WTC11 (cell line): Measurements from ENCODE around the gene SPRED2. TPM values are rescaled to one million over a fixed set of nuclear protein-coding genes. Genes with fewer than 3 reads are reported as not detected.

Source experiments
- ATAC-seq: fragments of 200-7000 bp; cut with Tn5 transposase; 2 replicates; pipeline ENCODE4 v1.10.0; 2021; ENCODE audit warnings: mild to moderate bottlenecking, moderate library complexity
- CTCF ChIA-PET: fragments of 300-600 bp; sonication (Branson Sonifier 250); formaldehyde crosslinking; loops from one replicate; lab custom pipeline; 2021; ENCODE audit warnings: antibody characterized with exemption; lab: Charles Lee
- POLR2A ChIA-PET: fragments of 350-600 bp; sonication (Branson Sonifier 250); formaldehyde crosslinking; loops from one replicate; lab custom pipeline; 2021; ENCODE audit warnings: antibody characterized with exemption; lab: Charles Lee
- DNase-seq: peaks from one replicate; pipeline ENCODE4 v3.0.0; 2021; ENCODE audit warnings: low spot score
- H3K27ac Mint-ChIP-seq: 2 replicates; pipeline ENCODE4 v1.8.0; 2021; ENCODE audit warnings: mixed read lengths
- H3K27me3 Mint-ChIP-seq: 2 replicates; pipeline ENCODE4 v1.8.0; 2021; ENCODE audit warnings: low read depth, mild to moderate bottlenecking, moderate library complexity, mixed read lengths
- H3K36me3 Mint-ChIP-seq: 2 replicates; pipeline ENCODE4 v1.8.0; 2021; ENCODE audit warnings: mixed read lengths
- H3K4me1 Mint-ChIP-seq: 2 replicates; pipeline ENCODE4 v1.8.0; 2022; ENCODE audit warnings: mixed read lengths
- H3K4me3 Mint-ChIP-seq: 2 replicates; pipeline ENCODE4 v1.8.0; 2021; ENCODE audit warnings: mild to moderate bottlenecking, moderate library complexity, mixed read lengths
- H3K9me3 Mint-ChIP-seq: 2 replicates; pipeline ENCODE4 v1.8.0; 2021; ENCODE audit warnings: mixed read lengths
- AFF4 ChIP-seq: sonication (generic); formaldehyde crosslinking; IDR thresholded peaks from 2 replicates; pipeline ENCODE4 v1.8.1; 2023; ENCODE audit warnings: mild to moderate bottlenecking, missing genetic modification reagents, borderline replicate concordance
- ATF2 ChIP-seq: sonication (generic); formaldehyde crosslinking; IDR thresholded peaks from 2 replicates; pipeline ENCODE4 v1.8.1; 2022; ENCODE audit warnings: low read depth, missing genetic modification reagents, borderline replicate concordance
- ATF3 ChIP-seq: sonication (generic); formaldehyde crosslinking; conservative IDR thresholded peaks from 2 replicates; pipeline ENCODE4 v1.8.1; 2022; ENCODE audit warnings: mild to moderate bottlenecking, missing genetic modification reagents
- CTCF ChIP-seq: fragments of 200-600 bp; IDR thresholded peaks from 2 replicates; pipeline ENCODE4 v1.8.0; 2022; ENCODE audit warnings: antibody characterized with exemption
- EMX1 ChIP-seq: fragments of 250-450 bp; sonication (Bioruptor Pico); IDR thresholded peaks from 2 replicates; pipeline ENCODE4 v1.8.0; 2021; ENCODE audit warnings: mild to moderate bottlenecking
- ESRRA ChIP-seq: sonication (generic); formaldehyde crosslinking; IDR thresholded peaks from 2 replicates; pipeline ENCODE4 v1.8.1; 2022; ENCODE audit warnings: mild to moderate bottlenecking, missing genetic modification reagents, borderline replicate concordance
- ETV6 ChIP-seq: sonication (generic); formaldehyde crosslinking; IDR thresholded peaks from 2 replicates; pipeline ENCODE4 v1.8.1; 2022; ENCODE audit warnings: mild to moderate bottlenecking, missing genetic modification reagents
- FOXJ3 ChIP-seq: sonication (generic); formaldehyde crosslinking; IDR thresholded peaks from 2 replicates; pipeline ENCODE4 v1.9.0; 2021; ENCODE audit warnings: missing genetic modification reagents, mild to moderate bottlenecking, borderline replicate concordance
- FOXP4 ChIP-seq: sonication (generic); formaldehyde crosslinking; IDR thresholded peaks from 2 replicates; pipeline ENCODE4 v1.8.0; 2022; ENCODE audit warnings: mild to moderate bottlenecking, missing genetic modification reagents
- HMGA2 ChIP-seq: fragments of 250-450 bp; sonication (Bioruptor Pico); IDR thresholded peaks from 2 replicates; pipeline ENCODE4 v1.4.0; 2021; ENCODE audit warnings: mild to moderate bottlenecking, moderate library complexity
- MXD4 ChIP-seq: fragments of 250-450 bp; sonication (Bioruptor Pico); IDR thresholded peaks from 2 replicates; pipeline ENCODE4 v1.8.0; 2021; ENCODE audit warnings: mild to moderate bottlenecking, moderate library complexity, borderline replicate concordance
- NFE2L1 ChIP-seq: sonication (generic); formaldehyde crosslinking; IDR thresholded peaks from 2 replicates; pipeline ENCODE4 v1.8.1; 2023; ENCODE audit warnings: missing genetic modification reagents
- NR2C2 ChIP-seq: sonication (generic); formaldehyde crosslinking; IDR thresholded peaks from 2 replicates; pipeline ENCODE4 v1.8.0; 2022; ENCODE audit warnings: mild to moderate bottlenecking, missing genetic modification reagents
- PRDM15 ChIP-seq: sonication (generic); formaldehyde crosslinking; IDR thresholded peaks from 2 replicates; pipeline ENCODE4 v1.8.0; 2022; ENCODE audit warnings: missing genetic modification reagents
- TEAD4 ChIP-seq: sonication (generic); formaldehyde crosslinking; IDR thresholded peaks from 2 replicates; pipeline ENCODE4 v1.8.0; 2022; ENCODE audit warnings: mild to moderate bottlenecking, missing genetic modification reagents
- TP53 ChIP-seq: sonication (generic); formaldehyde crosslinking; IDR thresholded peaks from 2 replicates; pipeline ENCODE4 v1.8.1; 2023; ENCODE audit warnings: mild to moderate bottlenecking, missing genetic modification reagents
- ZBTB21 ChIP-seq: sonication (generic); formaldehyde crosslinking; IDR thresholded peaks from 2 replicates; pipeline ENCODE4 v1.8.1; 2023; ENCODE audit warnings: mild to moderate bottlenecking, missing genetic modification reagents, borderline replicate concordance
- ZNF138 ChIP-seq: sonication (generic); formaldehyde crosslinking; conservative IDR thresholded peaks from 2 replicates; pipeline ENCODE4 v1.8.1; 2022; ENCODE audit warnings: mild to moderate bottlenecking, moderate library complexity, missing genetic modification reagents
- ZNF232 ChIP-seq: sonication (generic); formaldehyde crosslinking; IDR thresholded peaks from 2 replicates; pipeline ENCODE4 v1.8.0; 2022; ENCODE audit warnings: mild to moderate bottlenecking, missing genetic modification reagents
- ZNF281 ChIP-seq: sonication (generic); formaldehyde crosslinking; IDR thresholded peaks from 2 replicates; pipeline ENCODE4 v1.8.0; 2023; ENCODE audit warnings: mild to moderate bottlenecking, missing genetic modification reagents
- total RNA-seq: library from RNA; stranded (reverse); gene quantifications from 3 replicates; pipeline ENCODE4 v1.2.3, GENCODE V29; 2021

SPRED2 gene
- total RNA-seq, 1 experiment from 2014 or later, result 34.1 TPM

GRCh38 chr2:65456886-65457285 lies 24.5 kb upstream of the SPRED2 start:
- Mint-ChIP-seq H3K4me3 (no peak overlapping the region), H3K4me1 (peaks cover 7% of the 10 kb centered on the region), H3K9me3 (no peaks in the 10 kb centered on the region), H3K27me3 (peaks cover 14% of the 10 kb centered on the region; the same call in 1 of the 2 replicates), H3K27ac (no peak overlapping the region), H3K36me3 (no peaks in the 10 kb centered on the region)
- ChIA-PET POLR2A (interaction anchor here (0.6 kb wide), 1 partner anchor 12 kb away, joined by 3 read pairs; no protein-coding TSS in a partner anchor), CTCF (no interaction called here)
- no peak for ATAC-seq
- TF ChIP-seq HMGA2 (CRISPR knock-in tag) (no peak), ESRRA (CRISPR knock-in tag) (no peak), ATF2 (CRISPR knock-in tag) (no peak), AFF4 (CRISPR knock-in tag) (no peak), TEAD4 (CRISPR knock-in tag) (no peak), NR2C2 (CRISPR knock-in tag) (no peak), FOXP4 (CRISPR knock-in tag) (no peak), ZNF281 (CRISPR knock-in tag) (no peak), FOXJ3 (CRISPR knock-in tag) (no peak), ZNF138 (CRISPR knock-in tag) (no peak), ZNF232 (CRISPR knock-in tag) (no peak), ETV6 (CRISPR knock-in tag) (no peak), NFE2L1 (CRISPR knock-in tag) (no peak), MXD4 (CRISPR knock-in tag) (no peak), EMX1 (CRISPR knock-in tag) (no peak)
- DNase-seq, result no peak

GRCh38 chr2:65456064-65456463 lies 23.7 kb upstream of the SPRED2 start:
- Mint-ChIP-seq H3K36me3 (no peaks in the 10 kb centered on the region), H3K9me3 (no peaks in the 10 kb centered on the region), H3K27ac (no peak overlapping the region), H3K4me3 (no peak overlapping the region), H3K4me1 (peaks cover 7% of the 10 kb centered on the region), H3K27me3 (peaks cover 13% of the 10 kb centered on the region; the same call in 1 of the 2 replicates)
- CTCF ChIA-PET, result no interaction called here
- POLR2A ChIA-PET, result no interaction called here
- TF ChIP-seq ZBTB21 (CRISPR knock-in tag) (no peak), ZNF138 (CRISPR knock-in tag) (no peak), CTCF (no peak), ATF3 (CRISPR knock-in tag) (no peak), PRDM15 (CRISPR knock-in tag) (no peak), TP53 (no peak)
- no peak for ATAC-seq
- no peak for DNase-seq
